Astrocyte of the cerebellum (primary cell): ENCODE results near the gene TP63.

Source experiments
- DNase-seq: peaks from one replicate; pipeline ENCODE4 v3.0.0-alpha.2; 2011; ENCODE audit warnings: low read depth
- H3K4me3 ChIP-seq: 2 replicates; pipeline ENCODE4 v1.5.1; 2011; ENCODE audit warnings: mild to moderate bottlenecking, low read depth, low read length, moderate library complexity
- in situ Hi-C: cut with HindIII; loops from 2 replicates; pipeline ENCODE4 v1.10.0; 2017; ENCODE audit warnings: low sequenced_read_pairs
- TF ChIP-seq, protein P1 (sequence below): IDR thresholded peaks from 2 replicates; pipeline ENCODE4 v1.5.1; 2012; ENCODE audit warnings: low read length, low read depth, moderate library complexity, mild to moderate bottlenecking; ENCODE audit errors: missing control alignments

TP63 gene

DNA sequence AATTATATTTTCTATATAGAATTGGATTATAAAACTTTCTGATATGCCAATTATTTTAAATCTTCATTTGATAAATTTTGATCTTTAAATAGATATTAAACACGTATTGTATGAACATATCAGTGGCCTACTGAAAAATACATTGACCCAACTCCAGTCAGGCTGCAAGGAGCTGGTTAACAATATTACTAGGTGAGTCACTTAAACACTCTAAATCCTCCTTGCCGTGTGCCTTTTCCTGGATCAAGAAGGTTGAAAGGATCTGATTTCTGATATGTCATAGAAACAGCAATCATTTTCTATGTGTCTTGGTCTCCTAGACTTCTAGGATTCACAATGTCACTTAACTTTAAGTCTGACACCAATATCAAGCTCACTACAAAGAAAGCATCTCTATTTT, 123.2 kb downstream of the TP63 start:
- in situ Hi-C loops: no loop called here
- TF ChIP-seq, protein P1, sequence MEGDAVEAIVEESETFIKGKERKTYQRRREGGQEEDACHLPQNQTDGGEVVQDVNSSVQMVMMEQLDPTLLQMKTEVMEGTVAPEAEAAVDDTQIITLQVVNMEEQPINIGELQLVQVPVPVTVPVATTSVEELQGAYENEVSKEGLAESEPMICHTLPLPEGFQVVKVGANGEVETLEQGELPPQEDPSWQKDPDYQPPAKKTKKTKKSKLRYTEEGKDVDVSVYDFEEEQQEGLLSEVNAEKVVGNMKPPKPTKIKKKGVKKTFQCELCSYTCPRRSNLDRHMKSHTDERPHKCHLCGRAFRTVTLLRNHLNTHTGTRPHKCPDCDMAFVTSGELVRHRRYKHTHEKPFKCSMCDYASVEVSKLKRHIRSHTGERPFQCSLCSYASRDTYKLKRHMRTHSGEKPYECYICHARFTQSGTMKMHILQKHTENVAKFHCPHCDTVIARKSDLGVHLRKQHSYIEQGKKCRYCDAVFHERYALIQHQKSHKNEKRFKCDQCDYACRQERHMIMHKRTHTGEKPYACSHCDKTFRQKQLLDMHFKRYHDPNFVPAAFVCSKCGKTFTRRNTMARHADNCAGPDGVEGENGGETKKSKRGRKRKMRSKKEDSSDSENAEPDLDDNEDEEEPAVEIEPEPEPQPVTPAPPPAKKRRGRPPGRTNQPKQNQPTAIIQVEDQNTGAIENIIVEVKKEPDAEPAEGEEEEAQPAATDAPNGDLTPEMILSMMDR: no peak
- DNase-seq: no peak
- H3K4me3 ChIP-seq: no peak overlapping the region

DNA sequence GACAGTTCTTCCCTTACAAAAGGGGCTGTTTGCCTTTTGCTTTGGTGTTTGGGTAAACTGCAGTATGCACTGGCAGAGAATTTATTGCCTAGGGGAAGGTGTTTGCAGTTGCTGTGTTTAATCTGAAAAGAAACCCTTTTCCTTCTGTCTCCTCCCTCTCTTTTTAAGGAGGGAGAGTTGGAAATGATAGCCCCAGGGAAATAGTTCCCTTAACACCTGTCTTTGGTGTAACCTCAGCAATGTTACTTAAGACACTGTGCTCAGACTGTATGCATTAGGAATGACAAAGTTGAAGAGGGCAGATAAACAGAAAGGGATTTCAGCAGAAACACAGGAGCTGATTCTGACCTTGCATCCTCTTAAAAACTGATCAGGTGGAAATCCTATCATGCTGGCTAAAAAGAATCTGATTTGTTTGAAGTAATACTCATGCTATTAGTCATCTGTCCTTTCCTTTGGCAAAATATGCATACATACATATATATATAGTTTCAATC, 125.4 kb downstream of the TP63 start:
- in situ Hi-C loops: no loop called here
- no peak overlapping the region for H3K4me3 ChIP-seq
- DNase-seq: no peak
- TF ChIP-seq, protein P1: no peak

DNA sequence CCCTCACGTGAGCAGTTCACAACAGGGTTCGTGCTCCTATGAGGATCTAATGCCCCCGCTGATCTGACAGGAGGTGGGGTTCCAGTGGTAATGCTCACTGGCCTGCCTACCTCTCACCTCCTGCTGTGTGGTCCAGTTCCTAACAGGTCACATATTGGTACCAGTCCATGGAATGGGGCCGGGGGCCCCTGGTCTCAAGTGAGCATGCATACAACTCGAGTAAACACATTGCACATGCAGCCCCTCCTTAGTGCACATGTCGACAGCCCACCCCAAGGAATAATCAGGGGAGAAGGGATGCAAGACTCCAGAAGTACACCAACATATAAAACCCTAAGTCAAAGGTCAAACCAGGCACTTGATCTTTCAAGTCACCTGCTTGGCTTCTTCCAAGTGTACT, 127.0 kb downstream of the TP63 start:
- DNase-seq: no peak
- TF ChIP-seq, protein P1: no peak
- no peak overlapping the region for H3K4me3 ChIP-seq
- in situ Hi-C loops: no loop called here

DNA sequence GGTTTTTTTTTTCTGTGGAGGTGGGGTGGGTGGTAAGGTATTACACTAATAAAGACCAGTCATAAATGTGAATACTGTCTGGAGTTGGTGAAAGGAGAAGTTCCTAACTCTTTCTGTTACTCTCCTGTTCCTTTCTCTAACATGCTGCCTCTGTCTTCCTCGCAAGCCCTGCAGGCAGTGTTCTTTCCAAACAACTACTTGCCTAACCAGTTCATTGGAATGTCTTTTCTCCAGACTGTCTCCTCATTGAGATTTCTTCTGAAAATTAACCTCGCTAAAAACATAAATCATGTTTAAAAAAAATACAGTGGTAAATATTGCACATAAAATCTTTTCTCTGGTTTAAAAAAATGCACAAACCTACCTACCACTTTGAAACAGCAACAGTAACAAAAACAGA, 135.2 kb downstream of the TP63 start:
- H3K4me3 ChIP-seq: no peak overlapping the region
- no peak for DNase-seq
- in situ Hi-C loops: no loop called here
- TF ChIP-seq, protein P1: no peak

DNA sequence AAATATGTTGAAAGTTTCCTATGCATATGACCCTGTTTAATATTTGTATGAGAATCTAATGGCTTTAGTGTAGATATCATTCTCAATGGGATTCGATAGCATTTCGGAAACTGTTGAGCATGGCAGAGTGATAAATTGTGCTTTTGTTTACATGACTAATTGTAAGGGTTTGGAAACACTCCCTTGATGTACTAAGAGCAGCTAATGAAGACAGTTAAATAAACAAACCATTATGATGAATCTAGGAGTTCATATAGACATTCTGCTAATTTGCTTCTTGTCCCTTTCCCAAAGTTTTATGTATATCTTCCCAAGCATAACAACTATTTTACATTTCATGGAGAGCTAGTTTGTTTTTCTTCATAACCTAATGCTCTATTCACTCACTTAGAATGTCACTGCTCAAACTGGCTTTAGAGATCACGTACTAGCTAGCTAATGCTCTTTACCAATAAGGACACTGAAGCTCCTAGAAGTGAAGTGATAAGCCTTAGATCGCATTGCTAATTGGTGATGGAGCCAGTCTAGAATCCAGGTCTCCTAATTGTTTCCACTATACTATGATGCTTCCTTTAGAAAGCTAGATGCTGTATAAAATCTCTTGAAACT, 140.8 kb downstream of the TP63 start:
- DNase-seq: no peak
- in situ Hi-C loops: no loop called here
- no peak overlapping the region for H3K4me3 ChIP-seq
- TF ChIP-seq, protein P1: no peak

DNA sequence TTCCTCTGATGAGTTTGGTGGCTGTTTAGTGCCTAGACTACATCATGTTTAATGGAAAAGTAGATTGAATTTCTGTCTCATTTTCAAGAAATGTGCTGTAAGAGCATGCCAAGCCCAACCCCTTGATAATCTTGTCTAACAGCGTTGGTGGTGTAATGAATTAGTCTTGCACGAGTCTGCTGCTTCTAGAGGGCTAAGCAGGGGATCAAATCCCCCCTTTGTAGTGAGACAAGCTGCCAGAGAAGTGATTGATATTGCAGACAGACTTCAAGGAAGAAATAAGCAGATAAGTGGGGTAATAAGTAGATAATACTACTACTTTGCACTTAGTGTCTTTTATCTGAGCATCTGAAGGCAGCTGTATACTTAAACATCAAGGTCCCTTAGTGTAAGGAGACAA, 141.4 kb downstream of the TP63 start:
- in situ Hi-C loops: no loop called here
- no peak overlapping the region for H3K4me3 ChIP-seq
- DNase-seq: no peak
- TF ChIP-seq, protein P1: no peak
